ENCODE data around the gene TMEM82.

Gene TMEM82

DNA sequence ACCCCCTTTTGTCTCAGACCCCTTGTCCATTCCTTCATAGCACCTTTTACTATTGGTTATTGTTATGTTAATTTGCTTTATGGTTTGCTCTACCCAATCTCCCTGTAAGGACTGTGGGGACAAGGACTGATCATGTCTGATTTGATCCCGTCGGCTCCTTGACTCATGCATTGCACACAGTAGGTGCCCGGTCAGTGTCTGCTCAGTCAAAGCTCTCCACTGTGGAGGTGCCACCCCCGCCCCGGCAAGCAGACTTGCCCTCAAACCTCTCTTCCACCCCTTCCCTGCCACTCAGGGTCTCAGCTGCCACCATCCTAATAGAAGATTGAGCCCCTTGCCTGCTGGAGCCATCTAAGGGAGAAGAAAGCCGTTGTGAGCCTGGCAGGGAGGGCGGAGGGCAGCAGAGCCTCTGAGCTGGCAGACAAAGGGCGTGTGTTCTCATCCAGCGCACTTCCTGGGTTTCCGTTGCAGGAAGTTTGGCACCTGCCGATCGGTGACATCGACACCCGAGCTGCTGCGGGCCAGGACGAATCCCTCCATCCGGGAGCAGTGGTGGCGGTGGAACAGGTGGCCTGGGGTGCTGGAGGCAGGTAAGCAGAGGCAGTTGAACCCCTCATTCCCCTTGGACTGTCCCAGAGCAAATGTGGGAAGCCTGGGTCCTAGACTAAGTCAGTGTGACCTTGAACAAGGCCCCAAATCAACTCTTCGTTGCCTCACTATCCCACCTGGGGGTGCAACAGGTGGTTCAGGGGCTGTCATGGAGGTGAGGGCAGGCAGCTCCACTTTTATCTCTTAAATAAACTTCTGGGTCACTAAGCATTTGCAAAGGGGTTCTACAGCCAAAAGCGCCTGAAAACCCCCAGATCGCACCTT is 14.1 kb downstream of the TMEM82 start:
- H3K9me3 Mint-ChIP-seq: no peaks in the 10 kb centered on the region
- H3K27me3 Mint-ChIP-seq: peaks cover 78% of the 10 kb centered on the region
- H3K4me1 Mint-ChIP-seq: peaks cover 29% of the 10 kb centered on the region
- no peak for ATAC-seq
- H3K36me3 Mint-ChIP-seq: no peaks in the 10 kb centered on the region
- H3K4me3 Mint-ChIP-seq: no peak overlapping the region
- H3K27ac Mint-ChIP-seq: no peak overlapping the region

- ATAC-seq: no peak
- H3K4me1 Mint-ChIP-seq: peaks cover 29% of the 10 kb centered on the region
- H3K27ac Mint-ChIP-seq: no peak overlapping the region
- H3K27me3 Mint-ChIP-seq: peaks cover 77% of the 10 kb centered on the region
- H3K4me3 Mint-ChIP-seq: no peak overlapping the region
- H3K9me3 Mint-ChIP-seq: no peaks in the 10 kb centered on the region
- H3K36me3 Mint-ChIP-seq: no peaks in the 10 kb centered on the region
Observed at GRCh38 chr1:15757016-15757543, 14.8 kb downstream of the TMEM82 start.

DNA sequence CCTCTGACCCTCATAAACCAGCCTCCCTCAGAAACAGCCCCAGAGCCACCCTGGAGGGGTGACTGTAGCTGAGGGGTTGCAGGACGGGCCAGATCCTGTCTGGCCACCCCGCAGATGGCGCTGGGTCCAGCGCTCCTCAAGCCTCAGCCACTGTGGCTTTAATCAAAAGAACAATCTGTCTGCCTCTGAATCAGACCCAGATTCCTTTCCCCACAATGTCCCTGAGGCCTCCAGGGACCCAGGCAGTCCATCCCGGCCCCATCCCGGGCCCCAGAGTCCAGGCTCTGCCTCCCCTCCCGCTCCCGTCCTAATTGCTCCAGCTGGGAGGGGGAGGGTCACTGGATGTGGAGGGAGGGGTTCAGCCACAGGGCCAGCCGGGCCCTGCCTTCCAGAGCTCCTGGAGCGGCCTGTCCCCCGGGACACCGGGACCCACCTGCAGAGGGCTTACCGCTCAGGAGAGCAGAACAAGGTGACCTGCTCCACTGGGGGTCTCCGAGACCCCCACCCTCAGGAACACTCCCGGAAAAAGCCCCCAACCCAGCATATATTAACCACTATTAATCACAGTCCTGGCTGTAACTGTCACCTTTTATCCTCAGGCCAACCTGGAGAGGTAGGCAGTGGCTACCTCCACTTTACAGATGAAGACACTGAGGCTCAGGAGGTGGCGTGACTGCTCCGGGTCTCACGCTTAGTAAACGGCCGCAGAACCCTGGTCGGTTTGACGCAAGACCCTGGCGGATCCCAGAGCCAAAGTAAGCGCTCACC is 15.5 kb downstream of the TMEM82 start:
- peaks cover 29% of the 10 kb centered on the region for H3K4me1 Mint-ChIP-seq
- H3K9me3 Mint-ChIP-seq: no peaks in the 10 kb centered on the region
- H3K4me3 Mint-ChIP-seq: peak overlapping the region; percentile 56
- H3K27ac Mint-ChIP-seq: no peak overlapping the region
- no peaks in the 10 kb centered on the region for H3K36me3 Mint-ChIP-seq
- no peak for ATAC-seq
- peaks cover 81% of the 10 kb centered on the region for H3K27me3 Mint-ChIP-seq

GRCh38 chr1:15758343-15758931 is 16.1 kb downstream of the TMEM82 start, which contains the start of gene FBLIM1:
Gene FBLIM1 (plus strand): TSS chr1:15758795. CDS start chr1:15764984, 6,189 bp downstream.
- H3K27ac Mint-ChIP-seq: no peak within 1 kb of the TSS
- peak within 1 kb of the TSS; percentile 56 for H3K4me3 Mint-ChIP-seq
- H3K9me3 Mint-ChIP-seq: no peaks in the 10 kb centered on the region
- ATAC-seq: peak; percentile 21
- peaks cover 79% of the 10 kb centered on the region for H3K27me3 Mint-ChIP-seq
- peaks cover 29% of the 10 kb centered on the region for H3K4me1 Mint-ChIP-seq
- no peaks in the 10 kb centered on the region for H3K36me3 Mint-ChIP-seq

- H3K36me3 Mint-ChIP-seq: no peaks in the 10 kb centered on the region
- peaks cover 29% of the 10 kb centered on the region for H3K4me1 Mint-ChIP-seq
- H3K27me3 Mint-ChIP-seq: peaks cover 79% of the 10 kb centered on the region
- H3K27ac Mint-ChIP-seq: no peak overlapping the region
- H3K4me3 Mint-ChIP-seq: peak overlapping the region; percentile 27
- no peaks in the 10 kb centered on the region for H3K9me3 Mint-ChIP-seq
- no peak for ATAC-seq
Observed at GRCh38 chr1:15758953-15759661, 16.8 kb downstream of the TMEM82 start.

- Mint-ChIP-seq H3K4me3 (no peak overlapping the region), H3K9me3 (no peaks in the 10 kb centered on the region), H3K27ac (no peak overlapping the region), H3K36me3 (no peaks in the 10 kb centered on the region), H3K4me1 (peaks cover 29% of the 10 kb centered on the region), H3K27me3 (peaks cover 87% of the 10 kb centered on the region)
- ATAC-seq: no peak
Observed at GRCh38 chr1:15760520-15761211, 18.4 kb downstream of the TMEM82 start.

DNA sequence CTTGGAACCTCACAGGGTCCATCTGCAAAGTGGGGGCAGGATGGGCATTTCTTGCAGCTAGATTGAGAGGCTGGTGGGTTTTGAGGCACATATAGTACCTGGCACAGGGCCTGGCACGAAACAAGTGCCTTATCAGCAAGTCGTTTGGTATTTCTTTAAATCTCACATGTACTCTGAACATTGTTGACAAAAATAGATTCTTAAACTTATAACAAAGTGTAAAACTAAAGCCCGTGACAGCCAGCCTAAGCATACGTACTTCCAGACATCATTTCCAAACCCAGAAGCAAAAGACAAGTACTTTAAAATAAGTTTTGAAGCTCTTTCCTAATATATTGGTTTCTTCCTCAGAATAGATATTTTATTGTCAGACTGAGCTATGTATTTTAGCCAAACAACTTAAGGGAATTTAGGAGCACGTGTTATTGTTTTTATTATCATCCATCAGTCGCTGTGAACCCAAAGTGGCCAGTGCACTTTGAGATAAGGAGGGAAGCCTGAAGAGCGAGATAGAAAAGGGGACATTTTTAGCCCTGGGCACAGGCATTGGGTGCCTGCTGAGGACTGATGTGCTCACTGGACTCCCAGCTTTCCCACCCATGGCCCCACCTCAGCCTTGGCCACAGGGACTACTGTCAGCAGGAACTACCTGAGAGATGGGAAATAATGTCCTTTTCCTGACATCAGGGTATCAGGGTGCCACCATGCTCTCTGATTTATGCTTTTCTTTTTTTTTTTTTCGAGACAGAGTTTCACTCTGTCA is 19.2 kb downstream of the TMEM82 start:
- Mint-ChIP-seq H3K27me3 (peaks cover 84% of the 10 kb centered on the region), H3K9me3 (no peaks in the 10 kb centered on the region), H3K4me3 (no peak overlapping the region), H3K27ac (no peak overlapping the region), H3K36me3 (no peaks in the 10 kb centered on the region), H3K4me1 (peaks cover 22% of the 10 kb centered on the region)
- ATAC-seq: no peak

GRCh38 chr1:15762546-15762945 is 20.2 kb downstream of the TMEM82 start:
- Mint-ChIP-seq H3K4me1 (peaks cover 12% of the 10 kb centered on the region), H3K9me3 (no peaks in the 10 kb centered on the region), H3K27ac (no peak overlapping the region), H3K4me3 (no peak overlapping the region), H3K36me3 (no peaks in the 10 kb centered on the region), H3K27me3 (peaks cover 78% of the 10 kb centered on the region)
- no peak for ATAC-seq

DNA sequence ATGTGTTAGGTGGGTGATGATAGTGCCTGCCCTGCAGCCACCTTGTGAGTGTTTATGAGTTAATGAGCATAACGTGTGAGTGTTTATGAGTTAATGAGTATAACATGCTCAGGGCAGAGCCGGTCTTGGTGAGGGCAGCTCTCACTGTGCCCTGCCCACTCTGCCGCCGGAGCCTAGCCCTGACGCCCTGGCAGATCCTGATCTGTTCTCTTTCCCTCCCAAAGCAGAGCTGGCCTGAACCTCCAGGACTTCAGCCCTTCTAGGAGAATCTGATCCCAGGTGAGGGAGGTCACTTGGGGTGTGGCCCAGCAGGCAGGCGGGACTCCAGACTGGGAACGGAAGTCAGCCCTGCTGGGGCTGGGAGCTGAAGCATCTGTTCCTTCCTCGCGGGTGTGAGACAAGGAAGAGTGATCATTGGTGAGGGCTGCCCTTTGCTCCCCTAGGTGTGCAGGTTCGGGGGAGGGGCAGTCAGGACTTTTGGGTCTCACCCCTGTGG is 22.0 kb downstream of the TMEM82 start:
- H3K36me3 Mint-ChIP-seq: no peaks in the 10 kb centered on the region
- H3K27me3 Mint-ChIP-seq: peaks cover 86% of the 10 kb centered on the region
- H3K9me3 Mint-ChIP-seq: no peaks in the 10 kb centered on the region
- no peak overlapping the region for H3K27ac Mint-ChIP-seq
- ATAC-seq: no peak
- H3K4me3 Mint-ChIP-seq: no peak overlapping the region
- peaks cover 4% of the 10 kb centered on the region for H3K4me1 Mint-ChIP-seq

DNA sequence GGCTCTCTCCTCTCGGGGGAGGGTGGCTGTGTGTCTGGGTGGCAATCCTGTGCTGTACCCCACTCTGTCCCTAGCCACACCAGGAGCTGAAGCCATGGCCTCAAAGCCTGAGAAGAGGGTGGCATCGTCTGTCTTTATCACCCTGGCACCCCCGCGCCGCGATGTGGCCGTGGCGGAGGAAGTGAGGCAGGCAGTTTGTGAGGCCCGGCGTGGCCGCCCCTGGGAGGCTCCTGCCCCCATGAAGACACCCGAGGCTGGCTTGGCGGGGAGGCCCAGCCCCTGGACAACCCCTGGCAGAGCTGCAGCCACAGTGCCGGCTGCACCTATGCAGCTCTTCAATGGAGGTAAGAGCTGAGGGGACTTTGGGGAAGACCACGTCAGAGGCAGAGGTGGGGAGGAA is 22.6 kb downstream of the TMEM82 start:
- Mint-ChIP-seq H3K9me3 (no peaks in the 10 kb centered on the region), H3K4me3 (no peak overlapping the region), H3K27ac (no peak overlapping the region), H3K36me3 (no peaks in the 10 kb centered on the region), H3K4me1 (no peaks in the 10 kb centered on the region), H3K27me3 (peaks cover 81% of the 10 kb centered on the region)
- ATAC-seq: no peak

- Mint-ChIP-seq H3K27me3 (peaks cover 80% of the 10 kb centered on the region), H3K9me3 (no peaks in the 10 kb centered on the region), H3K36me3 (no peaks in the 10 kb centered on the region), H3K4me1 (no peaks in the 10 kb centered on the region), H3K27ac (no peak overlapping the region), H3K4me3 (no peak overlapping the region)
- peak; percentile 26 for ATAC-seq
Observed at GRCh38 chr1:15765495-15766194, 23.3 kb downstream of the TMEM82 start.

GRCh38 chr1:15767941-15768340 is 25.6 kb downstream of the TMEM82 start:
- ATAC-seq: no peak
- H3K4me3 Mint-ChIP-seq: no peak overlapping the region
- no peaks in the 10 kb centered on the region for H3K36me3 Mint-ChIP-seq
- H3K27ac Mint-ChIP-seq: no peak overlapping the region
- peaks cover 78% of the 10 kb centered on the region for H3K27me3 Mint-ChIP-seq
- no peaks in the 10 kb centered on the region for H3K9me3 Mint-ChIP-seq
- no peaks in the 10 kb centered on the region for H3K4me1 Mint-ChIP-seq

DNA sequence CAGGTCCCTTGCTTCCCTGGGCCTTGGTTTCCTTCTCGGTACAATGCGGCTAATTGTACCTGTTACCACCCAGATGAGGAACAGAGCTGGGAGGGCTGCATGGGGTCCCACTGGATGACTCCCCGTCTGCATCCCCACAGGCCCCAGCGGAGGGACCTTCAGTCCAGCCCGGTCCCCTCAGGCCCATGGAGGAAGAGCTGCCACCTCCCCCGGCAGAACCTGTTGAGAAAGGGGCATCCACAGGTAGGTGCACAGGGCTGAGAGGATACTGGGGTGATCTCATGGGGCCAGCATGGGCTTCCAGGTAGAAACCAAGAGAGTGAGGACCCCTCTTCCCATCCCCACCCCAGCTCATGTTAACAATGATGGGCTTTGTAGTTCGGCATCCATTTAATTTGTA is 26.1 kb downstream of the TMEM82 start:
- Mint-ChIP-seq H3K4me1 (no peaks in the 10 kb centered on the region), H3K27ac (no peak overlapping the region), H3K27me3 (peaks cover 76% of the 10 kb centered on the region), H3K36me3 (no peaks in the 10 kb centered on the region), H3K4me3 (no peak overlapping the region), H3K9me3 (no peaks in the 10 kb centered on the region)
- ATAC-seq: no peak
